AML-193 (cell line): ENCODE results near the gene GSN.

Source experiments
- DNase-seq, 2 experiments: peaks; one replicate each; lab custom pipeline; 2025; lab: John Stamatoyannopoulos, UW

GSN gene

DNA sequence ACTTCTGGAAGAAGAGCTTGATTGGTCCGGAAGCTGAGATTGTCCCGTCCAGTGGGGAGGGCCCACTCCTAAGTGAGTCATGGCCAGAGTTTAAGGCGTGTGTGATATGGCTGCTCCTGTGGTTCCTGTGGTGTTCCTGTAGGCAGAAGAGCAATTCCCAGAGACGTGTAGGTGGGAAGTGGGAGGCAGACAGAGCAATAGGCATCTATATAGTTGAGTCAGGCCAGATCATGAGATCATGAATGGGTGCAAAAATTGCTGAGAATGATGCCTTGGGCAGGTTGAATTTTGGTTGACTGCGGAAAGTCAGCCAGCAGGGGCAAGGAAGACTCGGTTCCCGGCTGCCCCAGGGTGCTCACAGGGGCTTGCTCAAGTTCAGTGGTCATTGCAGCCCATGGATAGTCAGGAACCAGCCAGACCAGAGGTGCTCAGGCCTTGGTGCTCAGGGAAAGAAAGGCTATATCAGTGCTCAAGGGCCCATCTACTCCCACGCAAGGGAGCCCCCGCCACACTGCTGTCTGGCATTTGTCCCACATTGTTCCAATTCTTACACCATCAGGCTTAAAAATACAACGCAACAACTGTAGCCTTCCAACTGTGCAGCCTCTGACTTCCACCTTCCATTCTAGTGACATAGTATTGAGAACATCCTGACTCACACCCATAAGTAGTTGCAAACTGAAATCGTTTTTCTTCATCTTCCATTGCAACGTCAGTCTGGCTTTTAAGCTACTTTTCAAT, 21.0 kb upstream of the GSN start:
- DNase-seq, result no peak

DNA sequence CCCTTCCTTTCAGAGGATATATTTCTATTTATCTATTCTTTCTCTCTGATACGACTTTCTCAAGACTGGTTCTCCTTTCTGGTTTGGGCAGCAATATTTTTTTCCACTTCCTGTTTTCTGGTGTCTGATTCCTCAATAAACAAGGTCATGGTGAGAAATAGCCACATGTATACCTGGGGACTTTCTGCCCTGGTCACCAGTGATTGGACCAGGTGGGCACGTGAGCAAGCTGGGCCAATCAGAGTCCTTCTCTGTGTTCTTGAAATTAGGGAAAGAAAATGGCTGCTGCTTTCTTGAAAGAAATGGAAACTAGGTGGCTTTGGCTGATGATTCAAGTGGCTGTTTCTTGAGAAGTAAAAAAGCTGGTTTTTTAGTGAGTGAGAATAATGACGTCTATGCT, 18.4 kb upstream of the GSN start:
- DNase-seq, result peak; percentile 53 to 54

DNA sequence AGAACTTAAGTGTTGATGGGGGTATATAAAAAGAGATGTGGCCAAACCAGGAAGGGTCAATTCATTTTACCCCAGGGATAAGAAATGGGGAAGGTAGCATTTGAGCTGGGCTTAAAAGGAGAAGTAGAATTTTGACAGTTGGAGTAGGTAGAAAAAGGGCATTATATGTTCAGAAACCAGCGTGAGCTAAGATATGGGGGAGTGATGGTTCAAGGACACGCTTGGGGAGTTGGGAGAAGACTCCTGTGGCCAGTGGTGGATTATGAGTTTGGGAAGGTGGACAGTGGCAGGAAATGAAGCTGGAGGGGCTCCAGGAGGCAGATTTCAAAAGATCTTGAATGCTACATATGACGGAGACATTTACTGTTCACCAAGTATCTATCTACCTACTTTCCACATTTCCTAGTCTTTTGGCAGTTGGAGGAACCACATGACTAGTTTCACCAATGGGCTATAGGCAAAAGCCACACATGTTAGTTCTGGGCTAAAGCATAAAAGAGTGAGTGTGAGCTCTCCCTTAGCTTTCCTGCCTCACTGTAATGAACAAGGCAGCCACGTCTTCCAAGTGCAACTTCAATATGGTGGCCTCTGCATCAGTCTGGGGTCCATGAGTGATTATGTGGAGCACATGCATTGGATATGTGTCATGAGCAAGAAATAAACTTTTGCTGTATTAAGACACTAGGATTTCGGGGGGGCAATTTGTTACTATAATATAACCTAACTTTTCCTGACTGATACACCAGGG, 15.7 kb upstream of the GSN start:
- DNase-seq, result peak; percentile 92

DNA sequence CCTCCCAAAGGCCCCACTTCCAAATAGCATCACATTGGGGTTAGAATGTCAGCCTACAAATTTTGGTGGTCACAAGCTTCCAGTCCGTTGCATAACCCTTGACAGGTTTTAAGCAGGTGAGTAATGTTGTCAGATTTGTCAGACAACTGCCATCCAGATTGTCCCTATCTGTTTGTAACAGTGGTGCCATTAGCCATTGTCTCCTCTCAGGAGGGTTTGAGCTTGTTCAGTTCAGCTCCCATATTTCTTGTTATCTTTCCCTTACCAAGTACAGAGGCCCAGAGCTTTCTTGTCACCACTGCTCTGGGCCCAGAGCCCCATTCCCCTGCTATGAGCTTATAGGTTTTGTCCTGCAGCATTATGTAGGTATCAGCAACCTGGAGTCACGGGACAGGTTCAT, 14.8 kb upstream of the GSN start:
- DNase-seq, result no peak

DNA sequence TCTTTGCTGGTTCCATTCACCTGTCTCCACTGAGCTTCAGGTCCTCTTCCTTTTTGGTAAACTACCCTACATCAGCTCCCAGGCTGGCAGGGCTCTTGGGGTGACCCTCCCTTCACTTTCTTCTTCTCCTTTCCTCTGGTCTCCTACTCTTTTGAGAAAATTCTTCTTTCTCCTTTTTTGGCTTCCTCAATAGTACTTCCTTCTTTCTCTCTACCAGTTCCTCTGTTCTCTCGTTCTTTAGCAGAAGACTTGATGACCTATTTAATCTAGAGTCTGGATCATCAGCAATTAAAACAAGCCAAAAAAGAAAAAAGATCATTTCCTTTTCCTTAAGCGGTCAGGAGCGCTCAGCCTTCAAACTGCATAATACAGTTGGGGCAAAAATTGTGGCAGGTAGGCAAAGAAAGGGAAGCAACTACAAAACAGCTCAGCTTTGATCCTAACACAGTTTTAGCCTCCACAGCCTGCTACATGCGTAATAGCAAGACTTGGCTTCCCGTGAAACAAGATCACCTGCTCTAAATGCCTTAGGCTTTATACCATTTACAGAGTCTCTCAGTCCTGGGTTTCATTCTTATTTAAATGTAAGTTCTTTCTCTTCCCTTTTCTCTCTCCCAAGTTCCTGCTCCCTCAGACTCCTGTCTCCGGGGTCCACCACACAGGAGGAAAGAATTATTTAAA, 14.0 kb upstream of the GSN start:
- DNase-seq, result peak; percentile 57 to 75

DNA sequence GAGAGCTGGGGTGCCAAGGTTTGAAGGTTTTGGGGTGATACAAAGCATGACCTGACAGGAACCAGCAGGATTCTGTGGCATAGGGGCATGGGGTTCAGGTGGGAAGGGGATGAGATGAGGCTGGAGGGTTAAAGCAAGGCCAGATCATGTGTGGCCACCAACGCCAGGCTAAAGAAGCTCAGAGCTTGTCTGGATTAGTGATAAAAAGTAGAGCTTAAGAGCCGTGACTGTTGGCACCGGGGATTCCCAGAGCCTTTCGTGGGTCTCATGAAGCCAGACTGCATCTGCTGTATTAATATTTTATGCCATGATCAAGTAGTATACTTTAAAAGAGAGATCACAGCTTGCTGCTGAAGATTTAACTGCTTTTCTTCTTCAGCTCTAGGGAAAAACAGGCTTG, 8.5 kb upstream of the GSN start:
- no peak for DNase-seq

DNA sequence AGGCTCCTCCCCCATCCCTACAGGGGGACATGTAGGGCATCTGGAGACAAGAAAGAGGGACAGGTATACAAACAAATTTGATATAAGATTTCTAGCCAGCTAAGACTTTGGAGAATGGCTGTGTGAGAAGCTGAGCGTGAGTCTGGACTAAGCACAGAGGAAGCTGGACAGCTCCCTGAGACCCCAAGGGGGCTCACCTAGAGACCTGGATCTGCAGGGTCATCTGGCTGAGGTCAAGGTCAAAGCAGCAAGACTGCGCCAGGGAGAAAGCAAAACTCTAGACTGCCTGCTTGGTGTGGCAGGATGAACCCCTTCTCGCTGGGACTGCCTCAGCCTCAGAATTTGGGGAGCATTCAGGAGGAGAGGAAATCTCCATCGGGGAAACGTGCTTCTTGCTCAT, 8.0 kb upstream of the GSN start:
- no peak for DNase-seq

DNA sequence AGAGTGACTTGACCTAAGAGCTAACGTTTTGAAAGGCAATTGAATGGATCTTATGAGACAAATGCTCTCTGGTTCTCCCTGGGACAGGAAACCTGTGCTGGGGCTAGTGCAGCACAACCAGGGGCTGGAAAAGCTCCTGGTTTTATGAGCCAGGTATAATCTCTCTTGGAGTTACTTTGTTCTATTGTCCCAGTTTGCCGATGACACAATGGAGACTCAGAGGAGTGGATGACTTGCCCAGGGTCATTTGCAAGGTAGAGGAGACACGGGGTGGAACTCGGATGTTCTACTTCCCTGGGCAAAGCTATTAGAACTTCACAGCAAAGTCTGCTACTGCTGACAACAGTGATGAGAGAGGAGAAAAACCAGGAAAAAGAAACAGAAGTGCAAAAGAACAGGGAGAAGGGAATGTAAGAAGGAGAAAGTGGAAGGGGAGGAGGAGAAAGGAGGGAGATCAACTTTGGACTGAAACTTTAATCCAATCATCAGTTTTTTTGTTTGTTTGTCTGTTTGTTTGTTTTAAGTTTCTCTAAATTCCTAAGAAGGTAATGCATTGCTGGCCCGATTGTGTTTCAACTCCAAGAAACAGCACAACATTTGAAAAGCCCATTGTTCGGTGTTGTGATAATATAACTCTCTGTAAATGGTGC, 7.4 kb upstream of the GSN start:
- DNase-seq, result no peak

DNA sequence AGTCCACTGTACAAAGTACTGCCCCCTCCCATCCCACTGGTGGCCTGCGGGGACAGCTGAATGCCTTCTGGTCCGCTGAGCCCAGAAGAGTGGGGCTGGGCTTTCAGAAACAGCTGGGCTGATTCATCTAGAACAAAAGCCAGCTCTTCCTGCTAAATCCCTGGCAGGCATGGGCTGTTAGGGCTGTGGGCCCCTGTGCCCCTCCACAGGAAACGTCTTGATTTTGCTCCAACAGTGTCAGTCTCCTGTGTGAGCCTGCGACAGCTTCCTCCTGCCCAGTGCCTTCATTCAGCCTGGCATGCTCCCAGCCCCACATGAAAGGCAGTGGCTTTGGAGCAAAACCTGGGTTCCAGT, 6.9 kb upstream of the GSN start:
- DNase-seq, result no peak

DNA sequence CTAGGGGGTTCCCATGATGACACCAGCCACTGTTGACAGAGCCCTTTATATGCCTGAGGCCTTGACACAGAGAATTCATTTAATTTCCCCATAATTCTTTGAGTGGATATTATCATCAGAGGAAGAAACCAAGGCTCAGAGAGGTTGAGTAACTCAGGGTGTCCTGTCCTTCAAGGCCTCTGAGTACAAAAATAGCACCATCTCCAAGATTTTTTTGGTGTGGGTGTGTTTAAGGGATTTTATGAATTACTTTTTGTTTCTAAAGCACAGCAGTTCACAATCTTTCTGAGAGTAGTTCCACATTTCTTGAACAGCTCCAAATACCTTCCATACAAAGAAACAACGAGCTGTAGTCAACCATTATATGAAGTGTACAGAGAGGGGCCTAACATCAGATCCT, 6.2 kb upstream of the GSN start:
- DNase-seq, result no peak

DNA sequence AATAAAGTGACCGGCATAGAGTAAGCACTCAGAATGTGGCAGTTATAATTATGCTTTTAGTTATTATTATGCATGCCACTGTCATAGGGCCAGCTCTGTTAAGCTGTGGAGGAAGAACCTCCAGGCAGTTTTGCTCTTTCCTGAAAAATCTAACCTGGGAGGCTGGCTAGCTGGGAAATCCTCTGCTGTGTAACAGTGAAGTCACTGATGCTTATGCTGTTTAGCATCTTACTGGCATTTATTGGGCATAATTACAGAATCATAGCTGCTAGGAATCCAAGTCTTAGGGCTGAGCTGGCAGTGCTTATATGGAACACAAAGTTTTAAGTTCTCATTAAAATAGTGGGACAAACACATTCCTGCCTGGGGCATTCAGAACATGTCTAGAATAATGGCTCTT, 5.5 kb upstream of the GSN start:
- DNase-seq, result no peak

DNA sequence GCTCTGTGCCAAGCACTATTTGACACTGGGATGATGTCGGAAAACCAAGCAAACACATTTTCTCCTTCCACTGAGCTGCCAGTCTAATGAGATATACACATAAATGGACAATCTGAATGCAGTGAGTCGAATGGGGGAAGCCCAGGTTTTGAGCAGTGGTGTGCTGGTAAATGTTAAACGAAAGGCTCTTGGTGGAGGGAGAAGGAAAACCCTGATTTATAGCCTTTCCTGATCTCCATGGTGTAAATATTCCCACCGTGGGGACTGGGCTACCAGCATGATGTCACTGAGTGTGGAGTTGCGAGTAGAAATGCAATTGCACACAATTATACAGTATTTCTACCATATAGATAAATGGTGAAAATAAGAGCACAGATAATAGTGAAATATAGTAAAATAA, 5.0 kb upstream of the GSN start:
- no peak for DNase-seq

DNA sequence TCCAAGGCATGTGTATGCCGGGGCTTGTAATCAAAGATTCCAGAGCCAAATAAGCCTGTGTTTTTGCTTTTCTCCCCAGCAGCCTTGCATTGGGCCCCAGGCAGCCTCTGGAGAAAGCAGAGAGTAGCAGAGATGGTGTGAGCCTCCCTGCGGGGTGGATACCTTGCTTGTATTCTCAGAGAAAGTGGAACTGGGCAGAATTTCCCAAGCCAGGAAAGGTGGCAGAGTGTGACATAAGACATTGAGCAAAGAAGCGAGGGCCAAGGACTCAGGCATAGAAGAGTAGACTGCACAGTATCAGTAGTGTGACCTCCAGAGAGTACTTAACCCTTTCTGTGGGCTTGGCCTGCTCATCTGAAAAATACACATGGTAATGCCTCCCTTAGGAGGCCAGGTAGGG, 1.6 kb upstream of the GSN start:
- peak in 1 of 2 experiments; percentile 30 for DNase-seq

DNA sequence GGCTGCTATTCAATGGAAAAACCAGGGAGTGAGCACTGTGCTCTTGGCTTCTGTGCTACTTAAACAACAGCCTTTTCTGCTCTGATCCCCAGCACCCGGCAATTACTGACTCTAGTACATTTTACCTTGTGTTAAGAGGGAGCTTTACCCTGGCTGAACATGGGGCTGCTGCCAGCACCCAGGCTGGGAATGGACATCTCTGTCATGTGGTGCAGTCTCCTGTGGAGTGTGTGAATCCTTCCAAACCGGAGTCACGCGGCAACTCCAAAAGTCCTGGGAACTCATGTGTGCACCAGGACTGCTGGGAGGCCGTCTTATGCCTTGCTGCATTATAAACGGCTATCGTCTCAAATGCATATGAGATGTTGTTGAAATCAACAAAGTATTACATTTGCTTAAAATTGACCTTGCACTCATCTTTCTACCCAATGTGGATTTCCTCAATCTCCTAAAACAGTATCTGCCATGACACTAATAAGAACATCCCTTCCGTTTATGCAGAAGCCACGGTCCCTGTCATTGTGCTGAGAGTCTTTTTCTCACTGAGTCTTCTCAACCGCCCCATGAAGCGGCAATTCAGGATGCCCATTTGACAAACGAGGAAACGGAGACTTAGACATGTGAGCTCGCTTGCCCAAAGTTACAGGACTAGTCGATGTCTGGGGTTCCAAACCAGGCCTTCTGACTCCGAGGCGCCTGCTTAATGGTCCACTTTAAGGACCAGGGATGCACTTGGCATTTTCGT, 884 bp upstream of the GSN start:
- no peak for DNase-seq

DNA sequence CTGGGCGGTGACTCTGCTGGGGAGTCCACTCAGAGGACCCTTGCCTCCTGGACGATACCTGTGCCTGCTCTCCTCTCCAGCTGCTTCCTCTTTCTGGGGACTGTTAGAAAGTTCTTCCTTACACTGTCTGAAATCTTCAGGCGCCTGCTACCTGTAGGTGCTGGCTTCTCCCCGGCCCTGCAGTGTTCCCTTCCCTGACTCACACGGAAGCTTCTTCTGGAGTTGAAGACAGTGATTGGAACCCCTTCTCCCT, 562 bp downstream of the GSN start:
- peak; percentile 20 to 39 for DNase-seq

DNA sequence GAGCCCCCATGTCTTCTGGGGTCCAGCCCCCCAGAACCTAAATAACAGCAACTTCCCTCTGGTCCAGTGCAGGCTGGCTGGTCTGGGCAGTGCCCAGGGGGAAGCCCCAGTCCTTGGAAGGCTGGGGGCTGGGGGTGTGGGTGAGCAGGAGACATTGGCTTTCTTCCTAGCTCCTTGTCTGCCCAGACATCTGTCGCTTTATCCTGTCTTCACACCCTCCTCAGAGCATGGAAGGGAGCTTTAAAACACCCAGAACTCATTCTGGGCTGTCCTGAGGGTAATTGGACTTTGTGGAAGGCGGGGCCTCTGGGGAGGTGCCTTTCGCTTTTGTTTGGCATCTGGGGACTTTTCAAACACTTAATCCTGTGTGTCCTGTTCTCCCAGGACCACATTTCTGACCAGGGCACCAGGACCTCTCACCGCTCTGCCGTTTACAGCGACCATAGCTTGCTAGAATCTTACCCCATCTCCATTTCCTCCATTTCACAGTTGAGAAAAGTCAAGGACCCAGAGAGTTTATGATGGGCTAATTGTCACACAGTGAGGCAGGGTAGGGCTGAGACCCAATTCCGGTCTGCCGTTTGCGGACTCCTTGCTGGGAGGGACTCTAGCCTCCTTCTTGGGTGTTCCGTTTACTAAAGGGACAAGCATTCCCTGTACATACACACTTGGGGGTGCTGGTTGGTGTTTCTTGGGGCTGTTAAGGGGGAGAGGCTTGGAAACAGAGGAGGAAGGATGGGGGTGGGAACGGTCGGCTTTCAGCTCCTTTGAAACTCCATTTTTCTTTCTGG, 1.1 kb downstream of the GSN start:
- peak in 1 of 2 experiments; percentile 39 for DNase-seq

DNA sequence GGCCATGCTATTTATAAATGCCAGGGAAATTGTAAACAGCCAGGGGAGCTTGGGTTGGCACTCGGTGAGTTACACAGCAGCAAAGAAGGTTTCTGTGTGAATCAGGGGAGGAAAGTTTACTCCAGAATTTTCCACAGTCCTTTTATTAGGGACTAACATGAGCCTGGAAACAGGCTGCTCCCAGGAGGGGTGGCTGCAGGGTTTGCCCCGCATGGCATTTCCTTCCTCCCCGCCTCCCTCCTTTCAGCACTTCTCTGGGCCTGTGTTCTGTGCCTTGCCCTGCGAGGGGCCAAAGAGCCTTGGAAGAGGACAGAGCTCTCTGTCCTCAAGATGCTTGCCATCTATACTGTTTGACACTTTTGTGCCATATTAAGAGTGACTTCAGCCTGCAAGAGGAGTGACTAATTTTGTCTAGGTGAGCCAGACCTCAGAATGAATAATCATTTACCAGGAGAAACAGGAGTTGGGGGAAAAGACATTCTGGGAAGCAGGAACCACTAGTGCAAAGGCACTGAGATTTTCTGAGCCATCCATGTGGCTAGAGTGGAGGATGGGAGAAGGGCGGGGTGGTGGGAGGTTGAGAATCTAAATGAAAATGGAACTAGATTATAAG, 1.8 kb downstream of the GSN start:
- DNase-seq, result no peak

DNA sequence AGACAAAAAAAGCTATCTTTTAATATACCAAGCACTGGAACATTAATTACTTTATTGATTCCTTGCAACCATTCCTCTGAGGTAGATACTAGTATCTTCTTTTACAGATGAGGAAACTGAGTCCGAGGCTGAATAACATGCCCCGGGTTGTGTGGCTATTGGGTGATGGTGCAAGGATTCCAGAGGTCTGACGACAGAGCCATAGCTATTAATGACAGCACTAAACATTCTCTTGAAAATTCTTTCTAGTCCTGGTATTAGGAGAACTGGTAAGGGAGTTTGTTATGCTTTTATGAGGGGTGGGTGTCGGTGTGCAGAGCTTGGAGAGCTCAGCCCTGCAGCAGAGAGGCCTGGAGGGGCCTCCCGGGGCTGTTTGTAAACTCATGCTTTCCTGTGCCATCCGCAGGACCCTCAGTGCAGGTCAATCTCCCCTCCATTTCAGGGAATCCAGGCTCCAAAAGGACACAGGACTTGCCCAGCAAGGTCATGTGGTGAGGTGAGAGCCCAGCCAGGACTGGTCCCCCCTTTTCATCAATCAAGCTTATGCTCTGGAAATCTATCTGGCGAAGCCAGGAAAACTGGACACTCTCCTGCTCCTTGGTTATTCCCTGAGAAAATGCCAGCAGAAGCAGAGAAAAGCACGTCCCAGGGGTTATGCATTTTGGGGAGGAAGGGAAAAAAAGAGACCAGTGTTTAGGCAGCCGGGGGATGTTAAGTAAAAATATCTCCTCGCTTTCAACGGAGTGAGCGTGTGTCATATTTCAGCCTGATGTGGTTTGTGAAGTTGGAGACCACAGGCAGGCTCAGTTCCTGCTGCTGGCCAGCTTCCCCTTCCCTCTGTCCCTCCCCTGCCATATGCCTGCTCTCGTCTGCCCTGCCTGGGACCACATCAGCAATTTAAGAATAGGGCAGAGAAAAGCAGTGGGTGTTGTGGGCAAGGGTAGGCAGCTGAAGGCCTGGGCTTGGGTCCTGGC, 3.7 kb downstream of the GSN start:
- DNase-seq, result peak; percentile 90 to 92

DNA sequence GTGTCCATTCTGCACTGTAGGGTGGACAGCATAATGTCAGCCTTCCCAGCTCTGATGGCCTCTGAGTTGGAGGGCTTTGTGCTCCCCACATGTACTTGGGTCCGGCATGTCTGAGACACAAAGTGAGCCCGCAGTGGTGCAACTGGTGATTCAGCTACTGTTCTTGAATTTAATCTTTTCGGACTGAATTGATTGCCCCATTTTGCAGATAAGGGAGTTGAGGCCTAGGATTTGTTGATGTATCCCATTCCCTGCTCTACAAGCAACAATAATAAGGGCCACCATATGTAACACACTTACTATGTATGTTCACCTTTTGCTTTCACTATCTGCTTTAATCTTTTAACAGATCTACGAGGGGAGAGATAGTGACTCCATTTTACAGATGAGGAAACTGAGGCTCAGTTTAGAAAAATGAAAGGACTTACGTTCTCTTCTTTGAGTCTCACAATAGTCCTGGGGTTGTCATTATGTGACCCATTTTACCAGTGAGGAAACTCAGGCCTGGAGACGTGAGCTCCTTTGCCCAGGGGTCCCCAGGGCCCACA, 4.5 kb downstream of the GSN start:
- DNase-seq, result no peak
